ENCODE results near the gene SCYL2.
"Not testable (repeated sequence)": the region's sequence is repeated elsewhere in the genome, so short reads cannot be mapped to it uniquely, and the experiment has no call there.

Gene SCYL2

DNA sequence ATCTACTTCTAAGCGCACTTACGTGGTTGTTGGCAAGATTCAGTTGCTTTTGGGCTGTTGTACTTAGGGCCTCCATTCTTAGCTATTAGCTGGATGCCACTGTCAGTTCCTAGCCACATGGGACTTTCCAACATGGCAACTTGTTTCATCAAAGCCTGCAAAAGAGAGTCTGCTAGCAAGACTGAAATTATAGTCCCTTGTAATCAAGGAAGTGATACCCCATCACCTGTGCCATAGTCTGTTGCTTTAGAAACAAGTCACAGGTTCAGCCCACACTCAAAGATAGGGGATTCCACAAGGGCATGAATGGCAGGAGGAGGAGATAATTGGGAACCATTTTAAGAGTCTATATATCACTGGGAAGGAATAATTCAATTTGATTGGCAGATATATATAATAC lies 62.8 kb downstream of the SCYL2 start:
- no peak for DNase-seq

DNA sequence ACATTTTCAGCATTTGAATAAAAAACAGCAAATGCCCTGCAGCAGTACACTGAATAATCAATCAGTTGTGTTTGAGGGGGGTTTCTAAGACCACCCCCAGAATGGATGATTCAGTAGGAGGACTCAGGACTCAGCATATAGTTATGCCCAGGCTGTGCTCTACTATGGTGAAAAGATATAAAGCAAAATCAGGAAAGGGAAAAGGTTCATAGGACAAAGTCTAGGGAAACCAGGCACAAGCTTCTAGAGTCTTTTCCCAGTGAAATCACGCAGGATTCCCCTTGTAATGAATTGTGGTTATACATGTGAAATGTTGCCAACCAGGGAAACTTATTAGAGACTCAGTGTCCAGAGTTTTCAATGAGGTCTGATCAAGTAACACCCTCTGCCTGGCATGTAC lies 64.9 kb downstream of the SCYL2 start:
- no peak for DNase-seq

DNA sequence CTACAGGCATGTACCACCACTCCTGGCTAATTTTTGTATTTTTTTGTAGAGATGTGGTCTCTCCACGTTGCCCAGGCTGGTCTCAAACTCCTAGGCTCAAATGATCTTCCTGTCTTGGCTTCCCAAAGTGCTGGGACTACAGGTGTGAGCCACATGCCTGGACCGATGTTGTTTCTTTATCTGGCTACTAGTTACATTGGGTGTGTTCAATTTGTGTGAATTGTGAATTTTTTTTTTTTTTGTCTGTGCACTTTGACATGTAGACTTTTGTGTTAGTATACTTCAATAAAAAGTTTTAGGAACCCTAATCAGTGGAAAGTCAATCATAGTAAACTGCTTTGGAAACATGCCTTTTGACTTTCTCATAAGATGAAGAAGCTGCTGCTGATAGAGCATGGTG lies 65.9 kb downstream of the SCYL2 start:
- DNase-seq = no peak

DNA sequence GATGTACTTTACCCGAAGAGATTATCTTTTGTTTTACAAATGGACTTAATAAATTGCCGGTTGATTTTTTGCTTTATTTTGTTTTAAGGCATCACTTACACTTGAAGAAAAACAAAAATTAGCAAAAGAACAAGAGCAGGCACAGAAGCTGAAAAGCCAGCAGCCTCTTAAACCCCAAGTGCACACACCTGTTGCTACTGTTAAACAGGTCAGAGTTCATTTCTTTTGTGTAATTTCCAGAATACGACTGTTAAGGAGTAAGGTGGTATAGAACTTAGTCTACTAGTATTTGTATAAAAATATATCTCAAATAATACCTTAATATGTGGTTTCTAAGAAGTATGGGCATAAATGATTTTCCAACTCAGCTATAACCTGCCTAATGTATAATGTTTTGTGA lies 70.3 kb downstream of the SCYL2 start:
- DNase-seq = no peak

DNA sequence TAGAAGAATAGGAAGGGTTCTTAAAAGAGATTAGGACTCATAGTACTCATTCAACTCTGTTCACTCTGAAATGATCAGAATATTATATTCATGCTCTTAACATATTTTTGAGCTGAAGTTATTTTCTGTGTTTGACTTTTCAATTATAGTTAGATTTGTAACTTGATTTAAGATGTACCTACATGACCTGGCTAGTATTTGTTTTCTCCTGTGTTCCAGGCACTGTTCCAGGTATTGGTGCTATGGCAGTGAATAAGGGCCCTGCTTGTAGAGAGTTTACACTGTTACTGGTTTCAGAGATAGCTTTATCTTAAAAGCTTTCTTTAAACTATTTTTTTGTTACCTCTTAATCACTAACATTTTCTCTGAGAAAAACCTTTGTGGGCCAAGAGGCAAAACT lies 70.8 kb downstream of the SCYL2 start:
- DNase-seq = no peak

- DNase-seq = no peak
Observed at GRCh38 chr12:100339071-100339470, 72.1 kb downstream of the SCYL2 start.

DNA sequence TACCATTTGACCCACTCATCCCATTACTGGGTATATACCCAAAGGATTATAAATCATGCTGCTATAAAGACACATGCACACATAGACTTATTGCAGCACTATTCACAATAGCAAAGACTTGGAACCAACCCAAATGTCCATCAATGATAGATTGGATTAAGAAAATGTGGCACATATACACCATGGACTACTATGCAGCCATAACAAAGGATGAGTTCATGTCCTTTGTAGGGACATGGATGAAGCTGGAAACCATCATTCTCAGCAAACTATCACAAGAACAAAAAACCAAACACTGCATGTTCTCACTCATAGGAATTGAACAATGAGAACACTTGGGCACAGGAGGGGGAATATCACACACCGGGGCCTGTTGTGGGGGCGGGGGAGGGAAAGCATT lies 75.9 kb downstream of the SCYL2 start:
- not testable (repeated sequence) for DNase-seq

- not testable (repeated sequence) for DNase-seq
Observed at GRCh38 chr12:100344351-100344750, 77.4 kb downstream of the SCYL2 start.

GRCh38 chr12:100345020-100345767 lies 78.2 kb downstream of the SCYL2 start:
- DNase-seq = no peak

GRCh38 chr12:100346660-100347059 lies 79.7 kb downstream of the SCYL2 start:
- DNase-seq = no peak

GRCh38 chr12:100348657-100349454 lies 81.9 kb downstream of the SCYL2 start:
- DNase-seq = no peak

DNA sequence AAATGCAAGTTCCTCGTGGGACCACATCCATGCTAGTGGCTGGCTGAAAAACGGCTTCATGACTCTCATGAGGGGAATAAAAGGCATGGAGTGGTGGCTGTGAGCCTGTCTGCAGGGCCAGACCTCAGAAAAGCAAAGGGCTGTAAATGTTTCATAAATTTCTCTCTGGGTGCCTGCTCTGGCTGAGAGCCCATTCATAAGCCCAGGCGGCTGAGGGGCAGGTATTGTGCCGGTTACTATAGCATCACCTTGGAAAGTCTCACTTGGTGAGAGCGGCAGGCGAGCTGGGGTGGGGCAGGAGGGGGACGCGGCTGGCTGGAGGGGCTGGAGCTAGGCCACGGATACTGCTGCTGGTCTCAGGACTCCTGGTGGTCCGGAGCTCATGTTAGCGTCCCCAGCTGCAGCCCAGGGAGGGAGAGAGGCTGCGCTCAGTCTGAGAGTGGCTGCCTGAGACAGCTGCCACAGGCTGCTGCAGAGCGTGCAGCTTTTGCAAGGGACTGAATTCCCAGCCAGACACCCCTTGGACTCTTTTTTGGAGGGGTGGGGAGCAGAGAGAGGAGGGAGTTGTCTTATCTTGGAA lies 89.8 kb downstream of the SCYL2 start, which contains the start of gene SLC17A8:
TSS of gene SLC17A8 (plus strand) at position 431 of the 580 bp plus-strand sequence. CDS start 318 bp downstream, outside the sequence.
- no peak for DNase-seq

GRCh38 chr12:100359248-100359647 lies 92.3 kb downstream of the SCYL2 start:
- DNase-seq = no peak

DNA sequence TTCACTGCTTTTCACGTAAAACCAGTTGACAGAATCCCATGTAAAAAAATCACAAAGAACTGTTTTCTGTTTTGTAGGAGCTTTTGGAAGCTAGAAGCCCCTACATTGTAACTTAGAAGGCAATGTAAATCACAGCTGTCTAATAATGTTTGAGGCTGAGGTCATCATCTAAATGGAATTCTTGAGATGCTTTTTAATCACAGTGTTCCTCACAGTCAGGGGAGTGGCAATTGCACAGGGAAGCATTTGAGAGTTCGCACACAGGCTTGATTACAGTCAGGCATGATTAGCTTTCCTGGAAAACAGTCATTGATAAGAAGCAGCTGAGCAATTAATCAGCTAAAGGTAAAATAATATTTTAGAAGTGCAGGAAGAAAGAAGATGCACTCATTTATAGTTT lies 92.8 kb downstream of the SCYL2 start:
- DNase-seq = no peak

- no peak for DNase-seq
Observed at GRCh38 chr12:100360450-100360849, 93.5 kb downstream of the SCYL2 start.

GRCh38 chr12:100364324-100364723 lies 97.3 kb downstream of the SCYL2 start:
- DNase-seq = no peak

DNA sequence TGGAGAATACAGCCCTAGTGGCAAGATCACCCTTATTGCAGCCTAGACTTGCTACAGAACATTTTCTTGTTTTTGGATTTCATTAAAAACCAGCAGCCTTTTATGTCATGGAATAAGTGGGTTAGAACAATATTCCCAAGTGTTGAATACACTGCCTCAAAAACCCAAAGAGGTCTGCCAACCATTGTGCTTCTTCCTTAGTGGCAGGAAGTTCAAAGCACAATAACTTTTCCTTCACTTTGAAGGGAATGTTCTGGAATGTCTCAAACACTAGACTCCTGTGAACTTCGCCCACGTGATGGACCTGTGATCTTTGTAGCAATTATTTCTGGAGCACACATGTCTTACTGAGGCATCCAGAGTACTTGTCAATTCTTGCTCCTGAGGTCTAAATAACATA lies 98.4 kb downstream of the SCYL2 start:
- DNase-seq = no peak

- DNase-seq = no peak
Observed at GRCh38 chr12:100368066-100368465, 101.1 kb downstream of the SCYL2 start.

DNA sequence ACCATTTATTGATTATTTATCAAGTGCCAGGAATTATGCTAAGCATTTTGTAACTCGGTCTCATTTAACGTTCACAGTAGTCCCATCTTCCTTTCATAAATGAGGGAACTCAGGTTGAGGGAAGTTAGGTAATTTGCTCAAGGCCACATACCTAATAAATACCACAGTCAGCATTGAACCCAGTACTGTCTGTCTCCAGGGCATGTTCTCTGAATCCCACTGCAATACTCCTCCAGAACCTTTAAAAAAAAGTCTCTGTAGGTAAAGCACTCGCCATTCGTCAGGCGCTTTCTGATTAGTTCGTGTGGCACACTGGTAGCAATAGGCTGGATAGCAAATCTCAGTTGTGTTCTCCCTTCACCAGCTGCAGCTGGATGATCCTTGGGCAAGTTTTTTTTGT lies 104.2 kb downstream of the SCYL2 start:
- DNase-seq = no peak

DNA sequence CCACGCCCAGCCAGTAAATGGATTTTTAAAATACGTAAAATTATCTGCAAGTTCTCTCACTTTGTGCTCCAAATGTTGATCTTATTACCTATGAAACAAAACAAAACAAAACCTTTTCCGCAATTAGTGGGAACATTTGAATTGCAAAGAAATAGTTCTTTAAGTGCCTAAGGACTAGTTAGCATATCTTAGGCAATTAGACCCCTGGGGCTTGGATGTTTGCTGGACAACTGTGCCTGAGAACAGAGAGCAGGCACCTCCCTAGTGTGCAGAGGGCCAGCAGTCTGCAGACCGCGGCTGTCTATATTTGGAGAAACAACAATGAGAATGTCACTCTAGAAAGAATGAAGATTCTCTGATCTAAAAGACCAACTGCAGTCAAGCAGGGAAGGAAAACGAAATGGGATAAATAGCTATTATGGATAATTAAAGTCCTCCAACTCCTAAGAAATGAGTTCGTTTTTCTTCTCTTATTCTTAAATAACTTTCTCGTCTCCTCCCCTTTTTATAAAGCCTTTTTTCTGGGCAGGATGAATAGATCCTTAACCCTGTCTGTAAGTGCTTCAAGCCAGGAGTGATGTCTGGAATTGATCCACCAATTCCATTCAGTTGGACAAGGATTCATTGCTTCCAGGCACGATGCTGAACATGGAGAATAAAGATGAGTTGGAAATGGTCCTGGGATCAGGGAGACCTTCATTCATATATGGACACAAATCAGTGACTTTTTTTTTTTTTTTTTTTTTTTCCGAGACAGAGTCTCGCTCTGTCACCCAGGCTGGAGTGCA lies 106.1 kb downstream of the SCYL2 start:
- DNase-seq = no peak

DNA sequence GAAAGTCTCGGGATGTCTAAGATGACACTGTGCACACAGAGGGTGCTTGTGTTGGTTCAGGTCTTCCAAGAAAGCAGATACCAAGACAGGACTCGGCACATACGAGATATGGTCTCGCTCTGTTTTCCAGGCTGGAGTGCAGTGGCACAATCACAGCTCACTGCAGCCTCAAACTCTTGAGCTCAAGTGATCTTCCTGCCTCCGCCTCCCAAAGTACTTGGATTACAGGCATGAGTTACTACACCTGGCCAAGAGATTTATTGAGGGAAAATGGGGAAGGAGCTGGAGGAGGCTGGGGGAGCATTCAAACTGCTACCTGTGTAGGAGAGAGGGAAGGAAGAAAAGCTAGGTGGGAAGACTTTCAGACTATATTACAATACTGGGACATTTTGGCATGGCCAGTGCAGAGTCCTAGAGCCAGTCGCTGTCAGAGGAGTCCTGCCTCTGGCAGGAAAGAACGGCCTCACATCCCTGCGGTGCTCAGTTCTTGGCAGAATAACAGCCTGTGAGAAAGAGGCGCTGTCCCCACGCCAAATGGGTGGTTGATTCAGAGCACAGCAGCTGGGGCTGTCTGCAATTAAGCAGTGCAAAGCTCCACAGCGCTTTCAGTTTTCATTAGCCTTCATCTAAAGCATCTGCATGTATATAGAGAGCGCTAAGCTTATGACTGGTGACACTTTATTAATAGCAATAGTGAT lies 108.2 kb downstream of the SCYL2 start:
- DNase-seq = no peak

- no peak for DNase-seq
Observed at GRCh38 chr12:100376161-100376560, 109.2 kb downstream of the SCYL2 start.
